Upper lobe of left lung (tissue), 4 donors: ENCODE results near the gene IFITM5.

Source experiments
- CTCF ChIP-seq, 6 experiments: fragments of 450-650 bp in 4 of 6; fragments of 200-600 bp in 2 of 6; sonication (generic) in 2 of 6; IDR thresholded peaks; one replicate each; pipeline ENCODE4 v1.5.1; 2016 to 2019; ENCODE audit warnings: antibody characterized with exemption in 6 of 6
- POLR2A ChIP-seq, 4 donors: fragments of 450-650 bp; IDR thresholded peaks; one replicate each; pipeline ENCODE4 v1.5.1; 2016 to 2017; ENCODE audit warnings: antibody characterized with exemption in 4 of 4, mild to moderate bottlenecking in 2 of 4

GRCh38 chr11:272195-272930 lies 27.0 kb downstream of the IFITM5 start:
- no peak for TF ChIP-seq CTCF (IDR thresholded peaks at IDR 0.05)
- no peak for TF ChIP-seq POLR2A (IDR thresholded peaks at IDR 0.05)
